GM18498 (cell line): Measurements from ENCODE around the gene UBE2K.
"Not testable (repeated sequence)": the region's sequence is repeated elsewhere in the genome, so short reads cannot be mapped to it uniquely, and the experiment has no call there.

ENCODE experiments used
- ATAC-seq: cut with Tn5 transposase; IDR thresholded peaks from one replicate; pipeline ENCODE4 v1.9.1; 2021; ENCODE audit warnings: mild to moderate bottlenecking, moderate library complexity; ENCODE audit not compliant: unreplicated experiment

Gene UBE2K

DNA sequence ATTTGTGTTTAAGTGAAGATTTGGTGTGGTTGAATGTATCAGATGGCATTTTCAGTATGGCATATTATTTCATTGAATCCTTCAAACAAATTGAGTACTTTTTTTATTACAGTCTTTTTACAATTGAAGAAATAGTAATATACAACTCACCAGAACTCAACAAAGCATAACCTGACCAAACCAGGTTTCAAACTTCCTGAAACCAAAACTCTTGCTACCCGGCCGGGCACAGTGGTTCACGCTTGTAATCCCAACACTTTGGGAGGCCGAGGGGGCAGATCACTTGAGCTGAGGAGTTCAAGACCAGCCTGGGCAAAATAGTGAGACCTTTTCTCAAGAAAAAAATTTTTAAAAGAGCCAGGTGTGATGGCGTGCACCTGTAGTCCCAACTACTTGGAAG lies 94.2 kb downstream of the UBE2K start:
- ATAC-seq, result no peak

DNA sequence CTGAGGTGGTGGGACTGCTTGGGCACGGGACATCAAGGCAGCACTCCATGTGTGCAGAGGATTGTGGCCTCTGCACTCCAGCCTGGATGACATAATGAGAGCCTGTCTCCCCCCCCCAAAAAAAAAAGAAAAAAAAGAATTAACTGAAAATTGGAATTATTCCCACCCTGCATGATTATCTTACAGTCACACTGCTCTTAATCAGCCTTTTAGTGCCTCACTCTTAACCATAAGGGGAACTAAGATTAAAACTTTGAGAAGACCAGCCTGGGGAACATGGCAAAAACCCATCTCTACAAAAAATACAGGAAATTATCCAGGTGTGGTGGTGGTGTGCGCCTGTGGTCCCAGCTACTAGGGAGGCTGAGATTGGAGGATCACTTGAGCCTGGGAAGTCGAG lies 94.6 kb downstream of the UBE2K start:
- no peak for ATAC-seq

DNA sequence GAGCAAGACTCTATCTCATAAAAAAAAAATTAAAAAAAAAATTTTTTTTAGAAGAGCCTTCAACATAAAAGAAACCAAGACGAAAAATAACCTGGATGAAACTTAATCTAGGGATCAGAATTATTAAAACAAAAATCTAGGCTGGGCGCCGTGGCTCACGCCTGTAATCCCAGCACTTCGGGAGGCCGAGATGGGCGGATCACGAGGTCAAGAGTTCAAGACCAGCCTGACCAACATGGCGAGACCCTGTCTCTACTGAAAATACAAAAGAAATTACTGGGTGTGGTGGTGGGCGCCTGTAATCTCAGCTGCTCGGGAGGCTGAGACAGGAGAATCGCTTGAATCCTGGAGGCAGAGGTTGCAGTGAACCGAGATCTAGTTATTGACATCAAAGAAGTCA lies 95.0 kb downstream of the UBE2K start:
- ATAC-seq, result not testable (repeated sequence)

DNA sequence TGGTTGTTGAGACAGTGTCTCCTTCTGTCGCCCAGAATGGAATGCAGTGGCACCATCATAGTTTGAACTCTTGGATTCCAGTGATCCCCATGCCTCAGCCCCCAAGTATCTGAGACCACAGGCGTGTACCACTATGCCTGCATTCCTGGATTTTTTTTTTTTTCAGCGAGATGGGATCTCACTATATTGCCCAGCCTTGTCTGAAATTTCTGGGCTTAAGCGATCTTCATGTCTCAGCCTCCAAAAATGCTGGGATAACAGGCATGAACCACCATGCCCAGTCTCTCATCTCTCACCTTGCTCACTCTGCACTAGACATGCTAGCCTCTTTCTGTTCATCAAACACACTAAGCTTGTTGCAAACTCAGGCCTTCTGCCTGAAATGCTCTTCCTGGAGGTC lies 104.1 kb downstream of the UBE2K start:
- no peak for ATAC-seq

GRCh38 chr4:39808231-39808749 lies 110.4 kb downstream of the UBE2K start:
- ATAC-seq, result no peak

DNA sequence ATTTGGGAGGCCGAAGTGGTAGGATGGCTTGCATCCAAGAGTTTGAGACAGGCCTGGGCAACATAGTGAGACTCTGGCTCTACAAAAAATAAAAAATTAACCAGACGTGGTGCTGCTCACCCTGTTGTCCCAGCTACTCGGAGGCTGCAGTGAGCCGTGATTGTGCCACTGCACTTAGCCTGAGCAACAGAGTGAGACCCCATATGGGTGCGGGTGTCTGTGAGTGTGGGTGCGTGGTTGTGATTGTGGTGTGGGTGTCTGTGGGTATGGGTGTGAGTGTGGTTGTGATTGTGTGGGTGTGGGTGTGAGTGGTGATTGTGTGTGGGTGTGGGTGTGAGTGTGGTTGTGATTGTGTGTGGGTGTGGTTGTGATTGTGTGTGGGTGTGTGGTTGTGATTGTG lies 114.6 kb downstream of the UBE2K start:
- ATAC-seq, result no peak

GRCh38 chr4:39813033-39813432 lies 115.1 kb downstream of the UBE2K start:
- ATAC-seq, result not testable (repeated sequence)

DNA sequence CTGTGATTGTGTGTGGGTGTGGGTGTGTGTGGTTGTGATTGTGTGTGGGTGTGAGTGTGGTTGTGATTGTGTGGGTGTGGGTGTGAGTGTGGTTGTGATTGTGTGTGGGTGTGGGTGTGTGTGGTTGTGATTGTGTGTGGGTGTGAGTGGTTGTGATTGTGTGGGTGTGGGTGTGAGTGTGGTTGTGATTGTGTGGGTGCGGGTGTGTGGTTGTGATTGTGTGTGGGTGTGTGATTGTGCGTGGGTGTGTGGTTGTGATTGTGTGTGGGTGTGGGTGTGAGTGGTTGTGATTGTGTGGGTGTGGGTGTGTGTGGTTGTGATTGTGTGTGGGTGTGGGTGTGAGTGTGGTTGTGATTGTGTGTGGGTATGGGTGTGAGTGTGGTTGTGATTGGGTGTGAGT lies 115.8 kb downstream of the UBE2K start:
- ATAC-seq, result not testable (repeated sequence)

GRCh38 chr4:39814403-39815185 lies 116.7 kb downstream of the UBE2K start:
- ATAC-seq, result no peak

- ATAC-seq, result no peak
Measured at GRCh38 chr4:39818646-39819045, 120.7 kb downstream of the UBE2K start.

- ATAC-seq, result no peak
Measured at GRCh38 chr4:39820186-39820585, 122.2 kb downstream of the UBE2K start.

GRCh38 chr4:39821951-39822350 lies 124.0 kb downstream of the UBE2K start:
- no peak for ATAC-seq

GRCh38 chr4:39822662-39823061 lies 124.7 kb downstream of the UBE2K start:
- no peak for ATAC-seq

GRCh38 chr4:39823191-39823590 lies 125.3 kb downstream of the UBE2K start:
- no peak for ATAC-seq

DNA sequence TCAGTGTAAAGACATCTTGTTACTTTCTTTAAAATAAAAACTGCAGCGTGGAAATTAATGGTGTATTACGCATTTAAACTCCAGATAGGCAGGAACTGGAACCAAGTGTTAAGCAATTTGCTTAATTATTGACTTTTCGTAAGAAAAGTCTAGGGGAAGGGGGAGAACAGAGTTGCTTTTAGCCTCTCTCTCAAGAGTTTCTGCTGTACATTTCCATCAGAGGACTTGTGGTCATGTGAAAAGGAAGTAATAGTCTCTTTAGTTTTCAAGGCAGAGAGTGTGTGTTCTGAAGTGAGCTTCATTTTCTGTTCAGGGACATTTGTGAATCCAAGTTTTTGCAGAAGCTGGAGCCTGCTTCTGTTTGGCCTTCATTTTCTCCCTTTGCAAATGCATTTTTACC lies 127.2 kb downstream of the UBE2K start:
- ATAC-seq, result no peak

DNA sequence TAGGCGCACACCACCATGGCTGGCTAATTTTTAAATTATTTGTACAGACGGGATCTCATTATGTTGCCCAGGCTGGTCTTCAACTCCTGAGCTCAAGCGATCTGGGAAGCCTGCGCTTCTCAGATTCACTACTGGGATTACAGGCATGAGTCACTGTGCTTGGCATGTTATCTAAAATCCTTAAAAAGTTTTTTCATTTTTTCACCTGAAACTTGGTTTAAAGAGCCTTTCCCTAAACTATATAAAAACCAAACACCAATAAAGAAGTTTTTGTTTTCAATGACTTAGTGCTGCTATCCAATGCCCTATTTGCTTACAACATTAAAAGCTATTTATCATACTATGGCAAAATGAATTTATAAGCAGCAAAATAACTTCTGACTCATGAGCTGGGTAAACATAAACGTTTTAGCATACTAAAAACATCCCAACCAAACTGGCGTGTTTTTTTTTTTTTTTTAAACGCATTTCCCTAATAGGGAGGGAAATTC lies 127.8 kb downstream of the UBE2K start:
- ATAC-seq, result no peak
